ENCODE data around the gene PTBP1.
"Not testable (repeated sequence)": the region's sequence is repeated elsewhere in the genome, so short reads cannot be mapped to it uniquely, and the experiment has no call there.

PTBP1 gene

GRCh38 chr19:848386-848921 is 51.2 kb downstream of the PTBP1 start:
- Histone ChIP-seq H3K36me3 (ENCODE audit: control insufficient read depth, insufficient read depth, low read length) (no peaks in the 10 kb centered on the region), H3K9ac (ENCODE audit: low read depth, low read length) (no peak overlapping the region), H3K4me3 (ENCODE audit: low read depth, low read length) (no peak overlapping the region), H3K9me3 (ENCODE audit: control insufficient read depth, insufficient read depth, low read length) (no peaks in the 10 kb centered on the region), H3K27me3 (ENCODE audit: control insufficient read depth, insufficient read depth, low read length) (no peaks in the 10 kb centered on the region), H3K4me1 (ENCODE audit: control insufficient read depth, insufficient read depth, low read length) (no peaks in the 10 kb centered on the region)

- H3K36me3 ChIP-seq (ENCODE audit: control insufficient read depth, insufficient read depth, low read length); H3K9me3 ChIP-seq (ENCODE audit: control insufficient read depth, insufficient read depth, low read length); H3K27me3 ChIP-seq (ENCODE audit: control insufficient read depth, insufficient read depth, low read length); H3K4me3 ChIP-seq (ENCODE audit: low read depth, low read length); H3K4me1 ChIP-seq (ENCODE audit: control insufficient read depth, insufficient read depth, low read length); H3K9ac ChIP-seq (ENCODE audit: low read depth, low read length): not testable (repeated sequence)
Observed at GRCh38 chr19:849195-849594, 51.9 kb downstream of the PTBP1 start.

DNA sequence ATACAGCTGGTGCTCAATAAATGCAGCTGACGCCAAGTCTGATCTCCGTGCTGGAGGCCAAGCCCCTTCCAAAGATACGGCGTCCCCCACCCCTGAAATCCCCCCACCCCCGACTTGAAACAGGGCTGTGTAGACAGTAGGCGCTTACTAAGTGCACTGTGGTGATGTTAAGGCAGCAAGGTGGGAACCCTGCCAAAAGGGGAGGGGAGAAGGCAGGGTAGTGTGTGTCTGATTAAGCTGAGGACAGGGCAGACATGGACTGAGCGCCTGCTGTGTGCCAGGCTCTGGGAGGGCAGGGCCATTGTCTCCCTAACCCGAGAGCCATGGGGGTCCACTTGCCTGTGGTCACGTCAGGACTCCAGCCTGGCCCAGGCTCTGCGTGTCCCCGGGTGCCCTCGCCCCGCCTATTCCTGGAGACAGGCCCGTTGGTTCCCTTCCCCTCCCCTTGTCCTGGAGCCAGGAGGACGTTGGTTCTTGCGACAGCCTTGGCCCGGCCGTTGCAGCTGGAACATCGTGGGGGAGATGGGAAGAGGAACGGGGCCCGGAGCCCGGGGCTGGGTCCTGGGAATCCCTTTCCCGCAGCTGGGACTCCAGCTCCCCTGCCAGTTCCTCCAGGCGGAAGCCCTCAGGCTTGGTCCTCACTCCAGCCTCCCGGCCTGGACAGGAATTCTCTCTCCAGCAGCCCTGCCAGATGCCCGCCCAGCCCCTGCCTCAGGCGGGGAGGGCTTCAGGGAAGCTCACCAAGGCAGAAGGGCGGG is 53.1 kb downstream of the PTBP1 start:
- Histone ChIP-seq H3K4me1 (ENCODE audit: control insufficient read depth, insufficient read depth, low read length) (no peaks in the 10 kb centered on the region), H3K36me3 (ENCODE audit: control insufficient read depth, insufficient read depth, low read length) (no peaks in the 10 kb centered on the region), H3K9me3 (ENCODE audit: control insufficient read depth, insufficient read depth, low read length) (no peaks in the 10 kb centered on the region), H3K27me3 (ENCODE audit: control insufficient read depth, insufficient read depth, low read length) (no peaks in the 10 kb centered on the region), H3K4me3 (ENCODE audit: low read depth, low read length) (no peak overlapping the region), H3K9ac (ENCODE audit: low read depth, low read length) (no peak overlapping the region)

GRCh38 chr19:850979-851335 is 53.7 kb downstream of the PTBP1 start:
- H3K27me3 ChIP-seq (ENCODE audit: control insufficient read depth, insufficient read depth, low read length), result no peaks in the 10 kb centered on the region
- no peak overlapping the region for H3K4me3 ChIP-seq (ENCODE audit: low read depth, low read length)
- no peaks in the 10 kb centered on the region for H3K36me3 ChIP-seq (ENCODE audit: control insufficient read depth, insufficient read depth, low read length)
- H3K4me1 ChIP-seq (ENCODE audit: control insufficient read depth, insufficient read depth, low read length), result no peaks in the 10 kb centered on the region
- no peaks in the 10 kb centered on the region for H3K9me3 ChIP-seq (ENCODE audit: control insufficient read depth, insufficient read depth, low read length)
- no peak overlapping the region for H3K9ac ChIP-seq (ENCODE audit: low read depth, low read length)

DNA sequence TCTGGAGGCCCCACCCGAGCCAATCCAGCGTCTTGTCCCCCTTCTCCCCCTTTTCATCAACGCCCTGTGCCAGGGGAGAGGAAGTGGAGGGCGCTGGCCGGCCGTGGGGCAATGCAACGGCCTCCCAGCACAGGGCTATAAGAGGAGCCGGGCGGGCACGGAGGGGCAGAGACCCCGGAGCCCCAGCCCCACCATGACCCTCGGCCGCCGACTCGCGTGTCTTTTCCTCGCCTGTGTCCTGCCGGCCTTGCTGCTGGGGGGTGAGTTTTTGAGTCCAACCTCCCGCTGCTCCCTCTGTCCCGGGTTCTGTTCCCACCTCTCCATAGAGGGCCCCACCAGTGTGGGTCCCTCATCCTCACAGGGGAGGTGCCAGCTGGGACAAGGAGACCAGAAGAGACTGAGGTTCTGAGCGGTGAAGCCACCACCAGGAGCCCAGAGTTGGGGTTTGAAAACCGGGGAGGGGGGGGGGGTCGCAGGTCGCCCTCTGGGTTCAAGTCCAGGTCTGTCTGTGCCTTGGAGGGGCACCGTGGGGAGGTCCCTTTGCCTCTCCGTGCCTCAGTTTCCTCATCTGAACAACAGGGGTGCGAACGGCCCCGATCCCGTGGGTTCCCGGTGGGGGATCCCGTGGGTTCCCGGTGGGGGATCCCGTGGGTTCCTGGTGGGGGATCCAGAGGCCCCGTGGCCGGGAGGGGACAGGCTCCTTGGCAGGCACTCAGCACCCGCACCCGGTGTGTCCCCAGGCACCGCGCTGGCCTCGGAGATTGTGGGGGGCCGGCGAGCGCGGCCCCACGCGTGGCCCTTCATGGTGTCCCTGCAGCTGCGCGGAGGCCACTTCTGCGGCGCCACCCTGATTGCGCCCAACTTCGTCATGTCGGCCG is 55.1 kb downstream of the PTBP1 start, which contains the start of gene ELANE:
TSS of gene ELANE (plus strand) at position 168 of the 878 bp plus-strand sequence. CDS start at position 194, 26 bp downstream.
- no peaks in the 10 kb centered on the region for H3K9me3 ChIP-seq (ENCODE audit: control insufficient read depth, insufficient read depth, low read length)
- no peaks in the 10 kb centered on the region for H3K36me3 ChIP-seq (ENCODE audit: control insufficient read depth, insufficient read depth, low read length)
- H3K4me3 ChIP-seq (ENCODE audit: low read depth, low read length), result no peak within 1 kb of the TSS
- no peaks in the 10 kb centered on the region for H3K4me1 ChIP-seq (ENCODE audit: control insufficient read depth, insufficient read depth, low read length)
- H3K9ac ChIP-seq (ENCODE audit: low read depth, low read length), result no peak within 1 kb of the TSS
- H3K27me3 ChIP-seq (ENCODE audit: control insufficient read depth, insufficient read depth, low read length), result no peaks in the 10 kb centered on the region

DNA sequence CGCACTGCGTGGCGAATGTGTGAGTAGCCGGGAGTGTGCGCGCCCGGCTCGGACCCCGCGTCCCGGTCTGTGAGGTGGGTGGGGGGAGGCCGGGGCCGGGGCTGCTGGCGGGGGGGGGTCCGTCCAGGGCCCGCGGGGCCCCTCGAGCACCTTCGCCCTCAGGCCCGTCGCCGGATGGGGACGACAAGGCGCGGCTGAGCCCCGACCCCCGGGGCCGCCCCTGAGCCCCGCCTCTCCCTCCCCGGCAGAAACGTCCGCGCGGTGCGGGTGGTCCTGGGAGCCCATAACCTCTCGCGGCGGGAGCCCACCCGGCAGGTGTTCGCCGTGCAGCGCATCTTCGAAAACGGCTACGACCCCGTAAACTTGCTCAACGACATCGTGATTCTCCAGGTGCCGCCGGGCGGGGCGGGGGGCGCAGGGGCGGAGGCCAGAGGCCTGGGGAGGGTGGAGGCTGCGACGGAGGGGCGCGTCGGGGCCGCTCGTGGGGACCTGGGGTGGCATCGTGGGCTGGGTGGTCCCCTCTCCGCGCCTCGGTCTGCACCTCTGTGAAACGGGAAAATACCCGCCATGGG is 55.8 kb downstream of the PTBP1 start:
- H3K4me3 ChIP-seq (ENCODE audit: low read depth, low read length), result no peak overlapping the region
- no peak overlapping the region for H3K9ac ChIP-seq (ENCODE audit: low read depth, low read length)
- H3K27me3 ChIP-seq (ENCODE audit: control insufficient read depth, insufficient read depth, low read length), result no peaks in the 10 kb centered on the region
- H3K9me3 ChIP-seq (ENCODE audit: control insufficient read depth, insufficient read depth, low read length), result no peaks in the 10 kb centered on the region
- no peaks in the 10 kb centered on the region for H3K36me3 ChIP-seq (ENCODE audit: control insufficient read depth, insufficient read depth, low read length)
- H3K4me1 ChIP-seq (ENCODE audit: control insufficient read depth, insufficient read depth, low read length), result no peaks in the 10 kb centered on the region

GRCh38 chr19:853614-854220 is 56.5 kb downstream of the PTBP1 start:
- not testable (repeated sequence) for H3K27me3 ChIP-seq (ENCODE audit: control insufficient read depth, insufficient read depth, low read length); H3K9me3 ChIP-seq (ENCODE audit: control insufficient read depth, insufficient read depth, low read length); H3K4me3 ChIP-seq (ENCODE audit: low read depth, low read length); H3K9ac ChIP-seq (ENCODE audit: low read depth, low read length); H3K4me1 ChIP-seq (ENCODE audit: control insufficient read depth, insufficient read depth, low read length); H3K36me3 ChIP-seq (ENCODE audit: control insufficient read depth, insufficient read depth, low read length)

DNA sequence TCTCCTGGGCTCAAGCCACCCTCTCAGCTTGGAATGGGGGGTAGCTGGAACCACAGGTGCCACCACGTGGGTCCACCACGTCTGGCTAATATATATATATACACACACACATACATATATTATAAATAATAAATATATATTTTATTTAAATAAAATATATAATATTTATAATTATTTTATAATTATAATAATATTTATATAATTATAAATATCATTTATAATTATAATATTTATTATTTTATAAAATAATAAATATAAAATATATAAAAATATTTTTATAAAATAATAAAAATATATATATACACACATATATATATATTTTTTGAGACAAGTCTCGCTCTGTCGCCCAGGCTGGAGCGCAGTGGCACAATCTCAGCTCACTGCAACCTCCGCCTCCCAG is 57.3 kb downstream of the PTBP1 start:
- Histone ChIP-seq H3K36me3 (ENCODE audit: control insufficient read depth, insufficient read depth, low read length) (no peaks in the 10 kb centered on the region), H3K9ac (ENCODE audit: low read depth, low read length) (no peak overlapping the region), H3K27me3 (ENCODE audit: control insufficient read depth, insufficient read depth, low read length) (peaks cover 2% of the 10 kb centered on the region), H3K4me1 (ENCODE audit: control insufficient read depth, insufficient read depth, low read length) (no peaks in the 10 kb centered on the region), H3K4me3 (ENCODE audit: low read depth, low read length) (no peak overlapping the region), H3K9me3 (ENCODE audit: control insufficient read depth, insufficient read depth, low read length) (no peaks in the 10 kb centered on the region)

- no peak overlapping the region for H3K9ac ChIP-seq (ENCODE audit: low read depth, low read length)
- H3K36me3 ChIP-seq (ENCODE audit: control insufficient read depth, insufficient read depth, low read length), result no peaks in the 10 kb centered on the region
- H3K4me1 ChIP-seq (ENCODE audit: control insufficient read depth, insufficient read depth, low read length), result no peaks in the 10 kb centered on the region
- H3K27me3 ChIP-seq (ENCODE audit: control insufficient read depth, insufficient read depth, low read length), result peaks cover 5% of the 10 kb centered on the region
- H3K4me3 ChIP-seq (ENCODE audit: low read depth, low read length), result no peak overlapping the region
- no peaks in the 10 kb centered on the region for H3K9me3 ChIP-seq (ENCODE audit: control insufficient read depth, insufficient read depth, low read length)
Observed at GRCh38 chr19:855142-855541, 57.9 kb downstream of the PTBP1 start.

DNA sequence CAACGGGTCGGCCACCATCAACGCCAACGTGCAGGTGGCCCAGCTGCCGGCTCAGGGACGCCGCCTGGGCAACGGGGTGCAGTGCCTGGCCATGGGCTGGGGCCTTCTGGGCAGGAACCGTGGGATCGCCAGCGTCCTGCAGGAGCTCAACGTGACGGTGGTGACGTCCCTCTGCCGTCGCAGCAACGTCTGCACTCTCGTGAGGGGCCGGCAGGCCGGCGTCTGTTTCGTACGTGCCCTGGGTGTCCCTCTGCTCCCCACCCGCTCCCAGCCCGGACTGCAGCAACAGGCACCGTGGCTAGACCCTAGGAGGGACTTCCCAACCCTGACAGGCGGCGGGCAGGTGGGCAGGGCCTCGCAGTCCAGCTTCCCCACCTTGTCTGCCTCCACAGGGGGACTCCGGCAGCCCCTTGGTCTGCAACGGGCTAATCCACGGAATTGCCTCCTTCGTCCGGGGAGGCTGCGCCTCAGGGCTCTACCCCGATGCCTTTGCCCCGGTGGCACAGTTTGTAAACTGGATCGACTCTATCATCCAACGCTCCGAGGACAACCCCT is 58.4 kb downstream of the PTBP1 start:
- no peaks in the 10 kb centered on the region for H3K4me1 ChIP-seq (ENCODE audit: control insufficient read depth, insufficient read depth, low read length)
- no peak overlapping the region for H3K4me3 ChIP-seq (ENCODE audit: low read depth, low read length)
- peaks cover 5% of the 10 kb centered on the region for H3K27me3 ChIP-seq (ENCODE audit: control insufficient read depth, insufficient read depth, low read length)
- no peak overlapping the region for H3K9ac ChIP-seq (ENCODE audit: low read depth, low read length)
- no peaks in the 10 kb centered on the region for H3K36me3 ChIP-seq (ENCODE audit: control insufficient read depth, insufficient read depth, low read length)
- H3K9me3 ChIP-seq (ENCODE audit: control insufficient read depth, insufficient read depth, low read length), result no peaks in the 10 kb centered on the region

GRCh38 chr19:858284-858683 is 61.0 kb downstream of the PTBP1 start:
- no peaks in the 10 kb centered on the region for H3K36me3 ChIP-seq (ENCODE audit: control insufficient read depth, insufficient read depth, low read length)
- H3K4me1 ChIP-seq (ENCODE audit: control insufficient read depth, insufficient read depth, low read length), result no peaks in the 10 kb centered on the region
- no peaks in the 10 kb centered on the region for H3K9me3 ChIP-seq (ENCODE audit: control insufficient read depth, insufficient read depth, low read length)
- H3K27me3 ChIP-seq (ENCODE audit: control insufficient read depth, insufficient read depth, low read length), result peaks cover 5% of the 10 kb centered on the region
- H3K9ac ChIP-seq (ENCODE audit: low read depth, low read length), result no peak overlapping the region
- H3K4me3 ChIP-seq (ENCODE audit: low read depth, low read length), result no peak overlapping the region
